Measurements from ENCODE around the gene RRBP1.
"Not testable (repeated sequence)": the region's sequence is repeated elsewhere in the genome, so short reads cannot be mapped to it uniquely, and the experiment has no call there.

RRBP1 gene

DNA sequence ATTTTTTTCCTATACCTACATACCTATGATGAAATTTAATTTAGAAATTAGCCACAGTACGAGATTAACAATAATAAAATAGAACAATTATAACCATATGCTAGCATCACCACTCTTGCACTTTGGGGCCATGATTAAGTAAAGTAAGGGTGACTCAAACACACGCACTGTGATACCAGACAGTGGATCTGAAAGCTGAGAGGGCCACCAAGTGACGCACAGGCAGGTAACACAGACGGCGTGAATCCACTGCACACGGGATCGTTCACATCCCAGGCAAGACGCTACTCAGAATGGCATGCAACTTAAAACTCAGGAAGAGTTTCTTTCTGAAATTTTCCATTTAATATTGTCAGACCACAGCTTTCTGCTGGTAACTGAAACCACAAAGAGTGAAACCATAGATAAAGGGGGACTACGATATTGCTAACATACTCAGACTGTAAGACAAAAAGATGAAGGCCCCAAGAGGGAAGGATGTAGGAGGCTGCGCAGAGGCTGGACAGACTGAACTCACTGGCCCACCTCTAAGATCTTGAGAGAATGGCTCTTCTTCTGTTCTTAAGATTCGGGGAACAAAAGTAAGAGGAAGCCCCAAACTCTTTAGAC, 17.9 kb downstream of the RRBP1 start:
- DNase-seq (ENCODE audit: low read depth in 3 of 3): no peak

GRCh38 chr20:17663486-17663885, 18.6 kb downstream of the RRBP1 start:
- no peak for DNase-seq (ENCODE audit: low read depth in 3 of 3)

DNA sequence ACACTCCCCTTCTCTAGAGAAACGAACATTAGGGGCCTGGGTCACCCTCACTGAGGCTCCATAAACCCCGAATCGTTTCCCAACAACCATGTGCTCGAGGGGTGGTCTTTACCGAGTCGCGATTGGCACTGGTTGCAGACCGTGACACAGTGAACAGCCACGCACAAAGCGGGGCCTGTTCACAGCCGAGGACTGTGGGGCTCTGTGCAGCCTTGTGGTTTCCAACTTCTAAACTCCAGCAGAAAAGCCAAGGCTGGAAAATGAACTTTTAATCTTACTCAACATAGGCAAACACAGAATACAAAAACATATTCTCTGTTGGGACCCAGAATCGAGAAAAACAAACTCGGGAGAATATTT, 19.0 kb downstream of the RRBP1 start:
- no peak for DNase-seq (ENCODE audit: low read depth in 3 of 3)

DNA sequence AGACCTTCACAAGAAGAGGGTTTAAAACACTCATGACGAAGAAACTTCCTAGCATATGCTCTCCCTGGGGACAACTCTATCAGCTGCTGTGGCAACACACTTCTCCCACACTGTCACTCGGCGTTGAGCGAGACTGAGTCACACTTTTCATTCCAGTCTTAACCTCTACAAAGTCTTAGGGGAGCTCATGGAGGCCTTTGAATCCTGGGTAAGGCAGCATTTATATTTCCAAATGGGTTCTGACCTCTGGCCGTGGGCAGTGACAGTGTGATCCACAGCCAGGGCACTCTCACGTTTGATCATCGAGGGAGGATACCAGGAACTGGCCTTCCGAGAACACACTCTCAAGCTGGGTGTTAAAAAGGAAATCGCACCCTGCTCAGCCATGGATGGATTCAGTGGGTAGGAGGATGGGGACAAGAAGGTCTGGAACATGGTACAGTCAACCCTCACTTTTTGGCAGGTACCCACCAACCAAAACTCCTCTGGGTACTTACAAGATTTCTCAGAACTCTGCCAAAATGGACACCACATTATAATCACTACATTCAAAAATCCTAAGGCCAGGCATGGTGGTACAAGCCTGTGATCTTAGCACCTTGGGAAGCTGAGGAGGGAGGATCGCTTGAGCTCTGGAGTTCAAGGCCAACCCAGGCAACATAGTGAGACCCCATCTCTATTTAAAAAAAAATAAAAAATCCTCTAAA, 19.6 kb downstream of the RRBP1 start:
- no peak for DNase-seq (ENCODE audit: low read depth in 3 of 3)

DNA sequence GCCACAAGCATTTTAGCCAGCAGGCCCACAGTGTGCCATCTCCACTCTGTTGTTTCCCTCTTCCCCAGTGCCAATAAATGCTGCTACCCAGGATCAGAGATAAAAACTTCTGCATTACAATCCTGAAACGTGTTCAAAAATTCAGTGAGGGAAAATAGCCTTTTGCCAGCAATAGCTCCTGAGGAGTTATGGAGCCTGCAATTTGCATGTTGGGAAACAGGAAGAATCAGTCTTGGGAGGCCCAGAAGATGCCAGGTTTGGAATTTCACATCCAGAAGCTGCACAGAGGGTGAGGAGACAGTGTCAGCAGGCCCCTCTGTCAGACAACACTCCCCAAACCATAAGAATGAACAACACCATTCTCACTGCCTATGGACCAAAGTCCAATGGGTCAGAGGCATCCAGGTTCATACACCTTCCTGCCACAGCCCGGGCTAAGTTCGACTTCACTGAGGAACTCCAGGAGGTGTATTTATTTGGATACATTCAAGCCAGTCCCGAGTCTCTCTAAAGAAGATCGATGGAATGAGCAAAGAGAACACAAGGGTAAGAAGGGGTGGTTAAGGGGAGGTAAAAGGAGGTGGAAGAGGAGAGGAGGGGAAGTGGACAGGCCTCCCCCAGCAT, 20.8 kb downstream of the RRBP1 start:
- no peak for DNase-seq (ENCODE audit: low read depth in 3 of 3)

GRCh38 chr20:17660667-17661066, 21.4 kb downstream of the RRBP1 start:
- no peak for DNase-seq (ENCODE audit: low read depth in 3 of 3)

GRCh38 chr20:17659801-17660200, 22.2 kb downstream of the RRBP1 start:
- no peak for DNase-seq (ENCODE audit: low read depth in 3 of 3)

DNA sequence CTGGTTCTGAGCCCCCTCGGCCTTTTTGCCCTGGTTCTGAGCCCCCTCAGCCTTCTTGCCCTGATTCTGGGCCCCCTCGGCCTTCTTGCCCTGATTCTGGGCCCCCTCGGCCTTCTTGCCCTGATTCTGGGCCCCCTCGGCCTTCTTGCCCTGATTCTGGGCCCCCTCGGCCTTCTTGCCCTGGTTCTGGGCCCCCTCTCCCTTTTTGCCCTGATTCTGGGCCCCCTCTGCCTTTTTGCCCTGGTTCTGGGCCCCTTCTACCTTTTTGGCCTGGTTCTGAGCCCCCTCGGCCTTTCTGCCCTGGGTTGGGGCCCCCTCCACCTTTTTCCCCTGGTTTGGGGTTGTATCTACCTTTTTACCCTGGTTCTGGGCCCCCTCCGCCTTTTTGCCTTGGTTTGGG, 22.7 kb downstream of the RRBP1 start:
- not testable (repeated sequence) for DNase-seq (ENCODE audit: low read depth in 3 of 3)

DNA sequence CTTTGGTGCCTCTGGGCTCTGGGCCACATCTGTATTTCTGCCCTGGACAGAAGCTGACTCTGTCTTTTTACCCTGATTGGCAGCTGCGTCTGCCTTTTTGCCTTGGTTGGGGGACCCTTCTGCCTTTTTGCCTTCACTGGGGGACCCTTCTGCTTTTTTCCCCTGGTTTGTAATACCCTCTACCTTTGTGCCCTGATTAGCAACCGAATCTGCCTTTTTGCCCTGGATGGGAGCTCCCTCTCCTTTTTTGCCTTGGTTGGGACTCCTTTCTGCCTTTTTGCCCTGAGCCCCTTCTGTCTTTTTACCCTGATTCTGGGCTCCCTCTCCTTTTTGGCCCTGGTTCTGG, 23.4 kb downstream of the RRBP1 start:
- DNase-seq (ENCODE audit: low read depth in 3 of 3): no peak

- no peak for DNase-seq (ENCODE audit: low read depth in 3 of 3)
Observed at GRCh38 chr20:17657898-17658647, 24.0 kb downstream of the RRBP1 start.

GRCh38 chr20:17657079-17657825, 24.8 kb downstream of the RRBP1 start:
- no peak for DNase-seq (ENCODE audit: low read depth in 3 of 3)

DNA sequence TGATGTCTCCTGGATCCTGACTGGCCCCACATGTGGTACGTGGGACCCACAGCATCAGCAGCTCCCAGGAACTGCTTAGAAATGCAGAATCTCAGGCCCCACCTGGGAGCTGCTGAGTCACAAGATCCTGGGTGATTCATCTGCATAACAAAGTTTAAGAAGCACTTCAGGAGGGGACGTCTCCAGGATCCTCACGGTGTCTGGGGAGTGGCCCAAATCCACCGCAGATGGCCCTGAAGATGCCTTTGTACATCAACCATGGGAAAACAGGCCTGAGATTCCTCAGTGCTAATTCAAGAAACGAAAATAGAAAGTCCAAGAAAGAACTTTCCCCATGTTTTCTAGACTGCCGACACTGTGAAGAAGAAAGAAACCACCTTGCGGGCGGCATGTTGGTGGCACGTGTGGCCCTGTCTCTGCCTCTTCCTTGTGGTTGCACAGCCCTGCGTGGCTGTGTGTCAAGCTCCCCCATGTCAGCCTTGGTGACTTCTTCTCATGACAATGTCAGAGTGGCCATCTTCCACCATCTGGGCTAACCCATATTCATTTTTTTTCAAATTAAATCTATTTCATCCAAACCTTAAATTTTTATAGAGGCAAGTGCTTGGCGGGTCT, 26.1 kb downstream of the RRBP1 start:
- no peak for DNase-seq (ENCODE audit: low read depth in 3 of 3)

- DNase-seq (ENCODE audit: low read depth in 3 of 3): no peak
Observed at GRCh38 chr20:17655286-17655651, 26.8 kb downstream of the RRBP1 start.

GRCh38 chr20:17654649-17655285, 27.3 kb downstream of the RRBP1 start:
- DNase-seq (ENCODE audit: low read depth in 3 of 3): no peak

DNA sequence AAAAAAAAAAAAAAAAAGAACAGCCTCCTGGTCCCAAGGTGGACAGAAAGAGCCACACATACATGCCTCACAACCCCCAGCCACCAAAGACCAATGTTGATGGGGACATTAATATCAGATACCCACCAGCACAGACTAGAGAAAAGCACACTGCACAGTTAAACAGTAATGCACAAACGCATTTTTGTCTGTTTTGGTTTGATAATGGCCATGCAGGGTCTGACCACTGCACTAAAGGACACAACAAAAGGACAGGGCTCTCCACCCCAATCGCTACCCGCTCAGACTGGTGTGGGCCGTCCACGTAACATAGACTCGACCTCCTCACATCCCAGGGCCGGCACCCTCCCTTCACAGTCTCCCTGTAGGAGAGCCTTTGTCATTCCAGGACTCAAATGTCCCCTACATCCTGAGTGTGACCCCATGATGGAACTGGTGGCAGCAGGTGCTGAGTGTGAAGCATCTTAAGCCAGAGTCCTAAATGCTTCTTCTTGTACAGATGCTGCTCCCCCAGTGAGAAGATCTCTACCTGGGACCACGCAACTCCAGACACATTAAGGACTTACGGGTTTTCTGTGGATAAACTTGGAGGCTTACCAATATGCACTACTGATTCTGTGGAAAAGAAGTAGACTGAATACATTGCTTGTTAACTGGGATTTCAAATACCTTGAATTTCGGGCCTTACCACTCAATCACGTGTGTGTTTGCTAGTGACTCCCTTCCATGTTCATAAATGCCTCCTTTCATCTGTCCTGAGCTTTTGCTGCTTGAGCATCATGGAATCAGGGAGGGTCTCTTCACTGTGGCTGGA, 28.0 kb downstream of the RRBP1 start:
- DNase-seq (ENCODE audit: low read depth in 3 of 3): no peak

- no peak for DNase-seq (ENCODE audit: low read depth in 3 of 3)
Observed at GRCh38 chr20:17652411-17652810, 29.6 kb downstream of the RRBP1 start.

DNA sequence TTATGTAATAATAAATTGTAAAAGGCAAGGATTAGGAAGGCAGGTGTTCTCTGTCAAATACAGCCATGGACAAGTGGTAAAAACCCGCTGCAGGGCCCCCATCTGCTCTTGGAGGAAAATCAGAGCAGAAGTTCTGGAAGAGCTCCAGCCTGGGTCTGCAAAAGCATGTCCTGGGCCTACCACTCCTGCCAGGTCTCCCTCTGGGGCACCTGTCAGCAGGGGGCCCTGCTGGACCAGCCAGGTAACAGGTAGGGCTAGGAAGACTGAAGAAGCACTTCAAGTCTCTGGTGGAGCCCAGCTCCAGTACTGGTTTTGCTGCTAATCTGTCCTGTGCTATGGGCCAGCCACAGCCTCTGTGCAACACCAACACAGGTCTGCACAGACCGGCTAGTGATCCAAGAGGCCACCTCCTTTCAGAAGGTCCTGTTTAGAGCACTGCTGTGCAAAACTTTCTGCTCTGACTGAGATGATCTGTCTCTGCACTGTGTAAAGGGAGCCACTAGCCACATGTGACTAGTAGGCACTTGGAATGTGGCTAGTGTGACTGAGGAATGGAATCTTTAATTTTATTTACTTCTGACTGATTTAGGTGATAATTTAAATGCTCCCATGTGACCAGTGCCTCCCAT, 30.2 kb downstream of the RRBP1 start:
- no peak for DNase-seq (ENCODE audit: low read depth in 3 of 3)

DNA sequence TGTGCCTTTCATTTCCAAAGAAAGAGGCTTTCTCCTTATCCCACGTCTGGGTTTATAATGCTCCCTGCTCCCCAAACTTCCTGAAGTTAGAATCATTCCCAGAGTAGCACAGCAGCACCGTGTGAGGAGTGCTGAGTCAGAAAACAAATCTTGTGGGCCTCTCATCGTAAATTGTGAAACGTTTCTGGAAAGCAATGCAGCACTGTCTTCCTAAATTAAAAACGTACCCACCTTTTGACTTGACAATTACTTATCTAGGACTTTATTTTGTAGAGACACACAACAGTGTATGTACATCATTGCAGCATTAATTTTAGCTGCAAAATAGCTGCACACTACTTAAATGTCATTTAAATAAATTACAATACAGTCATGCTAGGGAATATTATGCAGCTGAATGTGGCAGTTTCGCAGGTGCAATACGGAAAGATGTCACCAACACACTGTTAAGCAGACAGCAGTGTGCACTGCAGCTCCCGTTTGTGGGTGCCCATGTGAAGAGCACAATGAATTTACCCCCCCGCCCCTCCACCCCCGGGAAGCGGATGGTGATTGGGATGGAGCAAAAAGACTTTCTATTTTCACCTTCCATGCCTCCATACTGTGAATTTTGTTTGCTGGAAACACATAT, 30.8 kb downstream of the RRBP1 start:
- no peak for DNase-seq (ENCODE audit: low read depth in 3 of 3)
